Adrenal gland (tissue), 12 donors: ENCODE data around the gene KCNK6. TPM values are rescaled to one million over a fixed set of nuclear protein-coding genes. Genes with fewer than 3 reads are reported as not detected.

Experiments
- DNase-seq, 7 donors: peaks; one replicate each; pipeline ENCODE4 v3.0.0-alpha.2; 2019 to 2020
- H3K27ac ChIP-seq, 5 donors: fragments of 200-600 bp; sonication (generic) in 4 of 5; 1 replicate in 3 of 5; 2 replicates in 2 of 5; pipeline versions ENCODE4 v1.5.1 to v1.8.0; 2016 to 2020; ENCODE audit warnings: mild to moderate bottlenecking in 1 of 5
- H3K27me3 ChIP-seq: fragments of 200-600 bp; 2 replicates; pipeline ENCODE4 v1.8.0; 2021
- H3K36me3 ChIP-seq, 2 donors: fragments of 200-600 bp; replicated peaks in 1 of 2; 1 replicate in 1 of 2; 2 replicates in 1 of 2; pipeline versions ENCODE4 v1.5.1 to v1.8.0; 2018 to 2022
- H3K4me1 ChIP-seq, 2 donors: fragments of 200-600 bp; replicated peaks in 1 of 2; 1 replicate in 1 of 2; 2 replicates in 1 of 2; pipeline versions ENCODE4 v1.5.1 to v1.8.0; 2018 to 2021
- H3K4me3 ChIP-seq, 4 donors: fragments of 200-600 bp; sonication (generic) in 3 of 4; one replicate each; pipeline ENCODE4 v1.5.1; 2016 to 2018
- H3K9me3 ChIP-seq, 3 donors: fragments of 200-600 bp; sonication (generic) in 1 of 3; replicated peaks in 1 of 3; 1 replicate in 2 of 3; 2 replicates in 1 of 3; pipeline versions ENCODE4 v1.5.1 to v1.8.0; 2016 to 2021
- POLR2A ChIP-seq, 2 donors: fragments of 450-650 bp; IDR thresholded peaks; one replicate each; pipeline ENCODE4 v1.6.1; 2017; ENCODE audit warnings: antibody characterized with exemption in 2 of 2, mild to moderate bottlenecking in 2 of 2, moderate library complexity in 1 of 2
- WGBS, 4 donors: extraction: QIAGEN DNeasy Blood & Tissue Kit in 2 of 4; methylation state at CpG; one replicate each; pipeline versions ENCODE4 v1.1.5 to v1.1.7; 2013 to 2017; 5-methylcytosine and 5-hydroxymethylcytosine counted together
- intact Hi-C, 2 donors: fragments of 100-400 bp; cut with DNase I; formaldehyde crosslinking; loops; one replicate each; pipeline versions ENCODE4 v1.14.1 to v1.15.0; 2022 to 2023
- polyA plus RNA-seq, 3 donors: library from polyadenylated mRNA; stranded (reverse); fragments of 200-250 nt in 2 of 3; fragments of 350-450 nt in 1 of 3; fragmentation: Illumina TruSeq in 1 of 3; extraction: RNeasy Lipid Tissue Mini Kit (QIAGEN cat#74804) in 1 of 3; gene quantifications; one replicate each; pipeline ENCODE4 v1.2.3, GENCODE V29; 2013 to 2014
- total RNA-seq, 9 donors: library from RNA; depleted of rRNA in 4 of 9; stranded (reverse); fragments of >200 nt in 4 of 9; fragments of 120-200 nt in 1 of 9; fragmentation: NEBNext Ultra II Directional in 1 of 9; extraction: Animal tissue kit (Norgen Biotek cat#: 25700) in 1 of 9; gene quantifications; one replicate each; pipeline versions ENCODE4 v1.1.0 to v1.2.4, GENCODE V29; 2013 to 2023
- TF ChIP-seq, protein P1 (sequence below), 6 experiments: fragments of 450-650 bp in 4 of 6; fragments of 200-600 bp in 2 of 6; sonication (generic) in 1 of 6; IDR thresholded peaks; 1 replicate in 5 of 6; 2 replicates in 1 of 6; pipeline versions ENCODE4 v1.5.1 to v1.8.0; 2016 to 2021; ENCODE audit warnings: antibody characterized with exemption in 6 of 6, mild to moderate bottlenecking in 2 of 6, moderate library complexity in 1 of 6
- donor health status: healthy with polysubstance abuse.
- donor health status: Bipolar disorder and iron deficiency.
- donor health status: DM: yes; HTN: yes; CAD: no.
- donor health status: DM: no; HTN: no; CAD: no.
- donor health status: DM: no; HTN: no; CAD: no.
- donor health status: DM: yes; HTN: yes; CAD: no.

KCNK6 gene
- total and polyA plus RNA-seq, 12 donors, result 1.2 to 6.0 (median 4.0) TPM

DNA sequence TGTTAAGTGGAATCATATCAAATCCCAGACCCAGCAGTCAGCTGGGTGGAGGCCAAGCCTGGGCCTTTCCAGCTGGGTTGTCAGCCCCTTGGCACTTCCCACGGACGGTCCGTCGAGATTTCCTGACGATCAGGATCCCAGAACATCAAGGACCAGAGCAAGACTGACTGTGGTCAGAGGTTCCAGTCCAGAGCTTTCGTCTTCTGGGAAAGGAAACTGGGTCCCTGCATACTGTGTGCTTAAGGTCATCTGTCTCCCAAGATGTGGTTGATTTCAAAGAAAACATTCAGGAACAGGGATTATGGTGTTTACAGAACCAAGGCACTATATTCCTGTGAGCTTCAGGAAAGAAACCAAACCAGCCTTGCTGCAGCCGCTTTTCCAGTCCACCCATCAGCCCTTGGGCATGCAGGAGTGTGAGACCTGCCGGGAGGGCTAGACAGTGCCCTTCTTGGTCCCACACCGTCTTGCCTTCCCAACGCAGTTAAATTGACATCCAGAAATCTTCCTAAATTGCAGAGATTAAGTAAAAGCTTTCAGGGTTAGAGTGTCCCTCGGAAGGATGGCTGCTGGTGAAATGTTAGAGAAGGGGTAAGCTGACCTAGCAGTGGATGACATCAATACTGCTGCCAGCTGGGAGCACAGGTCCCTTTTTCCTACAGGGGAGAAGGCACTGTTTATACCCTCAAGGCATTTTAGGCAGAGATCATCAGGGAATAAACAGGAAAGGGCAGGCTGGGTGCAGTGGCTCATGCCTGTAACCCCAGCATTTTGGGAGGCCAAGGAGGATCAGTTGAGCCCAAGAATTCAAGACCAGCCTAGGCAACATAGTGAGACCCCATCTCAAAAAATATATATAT, 20.6 kb upstream of the KCNK6 start:
- intact Hi-C loops, result no loop called here

DNA sequence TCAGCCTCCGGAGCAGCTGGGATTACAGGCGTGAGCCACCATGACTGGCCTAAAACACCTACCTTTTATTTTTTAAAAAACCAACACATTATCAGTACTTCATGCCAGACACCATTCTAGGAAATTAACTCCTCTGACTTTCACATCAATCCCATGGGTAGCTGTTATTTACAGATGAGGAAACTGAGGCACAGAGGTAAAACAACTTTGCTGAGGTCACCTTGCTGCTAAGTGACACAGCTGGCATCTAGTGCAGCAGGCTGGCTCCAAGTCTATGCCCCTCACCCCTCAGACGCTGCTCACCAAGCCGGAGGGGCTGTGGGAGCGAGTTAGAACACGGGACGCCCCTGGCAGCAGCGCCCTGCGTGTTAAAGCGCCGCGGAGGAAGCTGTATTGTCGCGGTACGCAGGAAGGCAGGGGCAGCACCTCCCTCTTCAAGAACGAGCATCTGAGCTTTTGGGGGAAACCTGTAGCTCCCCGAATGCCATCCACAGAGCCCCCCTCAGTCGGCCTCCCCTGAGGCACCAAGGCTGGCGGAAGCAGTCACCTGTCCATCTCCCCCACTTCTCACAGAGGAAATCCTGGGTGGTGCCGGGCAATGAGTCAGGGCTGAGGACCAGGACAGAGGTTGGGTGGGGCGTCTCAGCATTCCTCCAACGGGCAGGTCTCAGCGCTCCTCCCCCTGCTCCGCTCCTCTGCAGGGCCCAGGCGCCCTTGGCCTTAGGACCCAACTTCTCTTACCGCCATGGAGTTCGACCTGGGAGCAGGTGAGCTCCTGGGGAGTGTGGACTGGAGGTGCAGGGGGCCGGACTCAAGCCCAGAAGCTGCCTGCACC, 15.9 kb upstream of the KCNK6 start, which contains the start of gene C19orf33:
Gene C19orf33, plus strand, starts transcription at position 735 of the 835 bp plus-strand sequence. Its CDS starts 11 bp downstream, at position 746.
- 53 to 79% (median 61%) methylated on average over 12 to 28 of the region's 28 CpGs for WGBS, 4 donors
- Histone ChIP-seq H3K4me1 (no peaks in the 10 kb centered on the region), H3K27ac (peak within 1 kb of the TSS in 1 of 5 donors; percentile 69), H3K36me3 (peaks cover 0 to 18% of the 10 kb centered on the region in 2 donors), H3K9me3 (no peaks in the 10 kb centered on the region), H3K4me3 (no peak within 1 kb of the TSS), H3K27me3 (no peaks in the 10 kb centered on the region)
- TF ChIP-seq, protein P1, sequence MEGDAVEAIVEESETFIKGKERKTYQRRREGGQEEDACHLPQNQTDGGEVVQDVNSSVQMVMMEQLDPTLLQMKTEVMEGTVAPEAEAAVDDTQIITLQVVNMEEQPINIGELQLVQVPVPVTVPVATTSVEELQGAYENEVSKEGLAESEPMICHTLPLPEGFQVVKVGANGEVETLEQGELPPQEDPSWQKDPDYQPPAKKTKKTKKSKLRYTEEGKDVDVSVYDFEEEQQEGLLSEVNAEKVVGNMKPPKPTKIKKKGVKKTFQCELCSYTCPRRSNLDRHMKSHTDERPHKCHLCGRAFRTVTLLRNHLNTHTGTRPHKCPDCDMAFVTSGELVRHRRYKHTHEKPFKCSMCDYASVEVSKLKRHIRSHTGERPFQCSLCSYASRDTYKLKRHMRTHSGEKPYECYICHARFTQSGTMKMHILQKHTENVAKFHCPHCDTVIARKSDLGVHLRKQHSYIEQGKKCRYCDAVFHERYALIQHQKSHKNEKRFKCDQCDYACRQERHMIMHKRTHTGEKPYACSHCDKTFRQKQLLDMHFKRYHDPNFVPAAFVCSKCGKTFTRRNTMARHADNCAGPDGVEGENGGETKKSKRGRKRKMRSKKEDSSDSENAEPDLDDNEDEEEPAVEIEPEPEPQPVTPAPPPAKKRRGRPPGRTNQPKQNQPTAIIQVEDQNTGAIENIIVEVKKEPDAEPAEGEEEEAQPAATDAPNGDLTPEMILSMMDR (IDR thresholded peaks at IDR 0.05), result no peak
- no peak for TF ChIP-seq POLR2A (IDR thresholded peaks at IDR 0.05)
- intact Hi-C loops, result no loop called here
- DNase-seq, result no peak

More for the DNA sequence above, 20.6 kb upstream of the KCNK6 start:
- TF ChIP-seq, protein P1 (IDR thresholded peaks at IDR 0.05), result no peak
- no peak for TF ChIP-seq POLR2A (IDR thresholded peaks at IDR 0.05)
- Histone ChIP-seq H3K4me3 (no peak overlapping the region), H3K9me3 (no peaks in the 10 kb centered on the region), H3K36me3 (no peaks in the 10 kb centered on the region), H3K4me1 (no peaks in the 10 kb centered on the region), H3K27me3 (no peaks in the 10 kb centered on the region), H3K27ac (peak overlapping the region in 2 of 5 donors; percentile 4 to 6)
- no peak for DNase-seq
- 61 to 75% (median 65%) methylated on average over 10 to 11 of the region's 11 CpGs for WGBS, 4 donors

DNA sequence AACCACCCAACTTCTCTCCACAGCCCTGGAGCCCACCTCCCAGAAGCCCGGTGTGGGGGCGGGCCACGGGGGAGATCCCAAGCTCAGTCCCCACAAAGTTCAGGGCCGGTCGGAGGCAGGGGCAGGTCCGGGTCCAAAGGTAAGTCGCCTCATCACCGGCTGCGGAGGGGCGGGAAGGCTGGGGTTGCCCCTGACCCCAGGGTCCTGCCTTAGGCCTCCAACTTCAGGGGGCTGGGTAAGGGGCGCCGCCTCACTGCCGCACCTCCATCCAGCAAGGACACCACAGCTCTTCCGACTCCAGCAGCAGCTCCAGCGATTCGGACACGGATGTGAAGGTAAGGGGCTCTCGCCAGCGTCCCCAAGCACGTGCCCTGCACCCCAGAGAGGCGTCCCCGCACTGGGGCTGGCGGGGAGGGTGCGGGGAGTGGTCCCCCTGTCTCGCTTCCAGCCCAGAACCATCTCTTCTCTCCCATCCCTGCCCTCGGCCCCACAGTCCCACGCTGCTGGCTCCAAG, 15.2 kb upstream of the KCNK6 start:
- DNase-seq, result no peak
- no peaks in the 10 kb centered on the region for H3K27me3 ChIP-seq
- H3K36me3 ChIP-seq, result peaks cover 0 to 18% of the 10 kb centered on the region in 2 donors
- no peaks in the 10 kb centered on the region for H3K9me3 ChIP-seq
- 76 to 100% (median 79%) methylated on average over 3 to 27 of the region's 27 CpGs for WGBS, 4 donors
- TF ChIP-seq, protein P1 (IDR thresholded peaks at IDR 0.05), result no peak
- TF ChIP-seq POLR2A (IDR thresholded peaks at IDR 0.05), result no peak
- H3K27ac ChIP-seq, result peak overlapping the region in 1 of 5 donors; percentile 69
- no peak overlapping the region for H3K4me3 ChIP-seq
- intact Hi-C loops, result no loop called here
- no peaks in the 10 kb centered on the region for H3K4me1 ChIP-seq
